Measurements from ENCODE around the gene BCL2L13.

Gene BCL2L13

DNA sequence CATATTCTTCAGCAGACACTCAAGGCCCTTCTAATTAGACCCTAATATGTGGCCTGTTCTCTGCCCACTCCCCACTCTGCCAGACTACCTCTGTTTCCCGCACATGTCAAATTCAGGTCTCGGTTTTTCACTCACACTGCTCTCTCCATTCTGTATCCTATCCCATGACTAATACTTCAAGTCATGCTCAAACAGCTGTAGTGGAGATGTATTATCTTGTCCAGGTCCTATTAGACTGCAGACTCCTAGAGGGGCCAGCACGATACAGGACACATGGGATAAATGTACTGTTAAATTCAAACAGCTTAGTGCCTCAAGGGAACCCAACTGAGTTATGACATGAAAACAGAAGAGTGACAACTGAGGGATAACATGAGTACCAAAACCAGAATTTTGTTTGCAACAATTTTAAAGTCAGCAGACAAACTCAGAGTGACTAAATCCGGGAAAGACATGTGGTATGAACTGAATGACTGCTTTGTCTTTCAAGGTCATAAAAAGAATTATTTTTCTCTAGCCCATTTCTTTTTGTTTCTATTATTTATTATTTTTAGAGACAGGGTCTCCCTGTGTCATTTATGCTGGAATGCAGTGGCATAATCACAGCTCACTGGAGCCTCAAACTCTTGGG is 30.6 kb upstream of the BCL2L13 start:
- intact Hi-C loops (cut with DNase I; ENCODE audit: low total_unique reads) = no loop called here
- TF ChIP-seq, protein P1, sequence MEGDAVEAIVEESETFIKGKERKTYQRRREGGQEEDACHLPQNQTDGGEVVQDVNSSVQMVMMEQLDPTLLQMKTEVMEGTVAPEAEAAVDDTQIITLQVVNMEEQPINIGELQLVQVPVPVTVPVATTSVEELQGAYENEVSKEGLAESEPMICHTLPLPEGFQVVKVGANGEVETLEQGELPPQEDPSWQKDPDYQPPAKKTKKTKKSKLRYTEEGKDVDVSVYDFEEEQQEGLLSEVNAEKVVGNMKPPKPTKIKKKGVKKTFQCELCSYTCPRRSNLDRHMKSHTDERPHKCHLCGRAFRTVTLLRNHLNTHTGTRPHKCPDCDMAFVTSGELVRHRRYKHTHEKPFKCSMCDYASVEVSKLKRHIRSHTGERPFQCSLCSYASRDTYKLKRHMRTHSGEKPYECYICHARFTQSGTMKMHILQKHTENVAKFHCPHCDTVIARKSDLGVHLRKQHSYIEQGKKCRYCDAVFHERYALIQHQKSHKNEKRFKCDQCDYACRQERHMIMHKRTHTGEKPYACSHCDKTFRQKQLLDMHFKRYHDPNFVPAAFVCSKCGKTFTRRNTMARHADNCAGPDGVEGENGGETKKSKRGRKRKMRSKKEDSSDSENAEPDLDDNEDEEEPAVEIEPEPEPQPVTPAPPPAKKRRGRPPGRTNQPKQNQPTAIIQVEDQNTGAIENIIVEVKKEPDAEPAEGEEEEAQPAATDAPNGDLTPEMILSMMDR (IDR thresholded peaks at IDR 0.05) = no peak
- Histone ChIP-seq H3K4me3 (no peak overlapping the region), H3K27ac (no peak overlapping the region), H3K9me3 (no peaks in the 10 kb centered on the region), H3K36me3 (peaks cover 17 to 66% (median 52%) of the 10 kb centered on the region in 3 donors), H3K4me1 (peaks cover 0 to 10% (median 0%) of the 10 kb centered on the region in 4 donors), H3K27me3 (no peaks in the 10 kb centered on the region)
- no peak for DNase-seq

DNA sequence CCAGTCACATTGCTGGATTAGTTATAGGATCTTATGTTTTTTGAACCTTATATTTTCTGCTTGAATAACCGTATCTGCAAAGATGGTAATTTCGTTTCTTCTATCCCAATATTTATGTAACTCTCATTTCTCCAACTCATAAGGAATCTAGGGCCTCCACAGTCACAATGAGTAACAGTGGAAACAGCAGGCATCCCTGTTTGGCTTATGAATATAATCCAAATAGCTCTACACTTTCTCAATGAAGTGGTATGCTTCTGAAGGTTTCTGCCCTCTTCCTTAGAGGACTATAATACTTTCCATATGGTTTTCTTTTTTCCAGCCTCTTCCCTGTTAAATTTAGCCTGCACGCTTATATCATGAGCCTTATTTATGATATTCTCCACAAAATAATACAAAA is 26.5 kb upstream of the BCL2L13 start:
- no peaks in the 10 kb centered on the region for H3K27me3 ChIP-seq
- intact Hi-C loops (cut with DNase I; ENCODE audit: low total_unique reads) = no loop called here
- no peak overlapping the region for H3K4me3 ChIP-seq
- no peak for DNase-seq
- no peak overlapping the region for H3K27ac ChIP-seq
- H3K4me1 ChIP-seq = peaks cover 0 to 10% (median 0%) of the 10 kb centered on the region in 4 donors
- TF ChIP-seq, protein P1 (IDR thresholded peaks at IDR 0.05) = no peak
- H3K9me3 ChIP-seq = no peaks in the 10 kb centered on the region
- H3K36me3 ChIP-seq = peaks cover 44 to 90% (median 74%) of the 10 kb centered on the region in 3 donors

DNA sequence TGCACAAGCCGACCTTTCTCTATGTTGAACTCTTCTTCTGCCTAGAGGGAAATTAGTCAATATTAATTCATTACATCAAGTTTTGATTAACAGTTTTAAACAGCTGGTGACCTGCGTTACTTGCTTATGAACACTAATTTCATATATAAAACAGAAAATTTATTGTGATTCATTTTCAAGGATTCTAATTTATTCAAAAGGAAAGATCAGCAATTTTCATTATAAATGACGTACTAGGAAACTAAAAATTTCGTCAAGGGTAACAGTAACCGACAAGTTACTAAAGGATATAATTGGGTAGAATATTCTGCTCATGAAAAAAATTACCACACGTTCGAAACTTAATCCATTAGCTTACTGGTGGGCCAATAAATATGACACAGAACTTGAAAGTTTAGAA is 25.3 kb upstream of the BCL2L13 start:
- intact Hi-C loops (cut with DNase I; ENCODE audit: low total_unique reads) = no loop called here
- no peak for DNase-seq
- TF ChIP-seq, protein P1 (IDR thresholded peaks at IDR 0.05) = no peak
- H3K4me3 ChIP-seq = no peak overlapping the region
- H3K36me3 ChIP-seq = peaks cover 56 to 90% (median 77%) of the 10 kb centered on the region in 3 donors
- no peaks in the 10 kb centered on the region for H3K9me3 ChIP-seq
- H3K4me1 ChIP-seq = peaks cover 0 to 10% (median 0%) of the 10 kb centered on the region in 4 donors
- H3K27me3 ChIP-seq = no peaks in the 10 kb centered on the region
- H3K27ac ChIP-seq = no peak overlapping the region

DNA sequence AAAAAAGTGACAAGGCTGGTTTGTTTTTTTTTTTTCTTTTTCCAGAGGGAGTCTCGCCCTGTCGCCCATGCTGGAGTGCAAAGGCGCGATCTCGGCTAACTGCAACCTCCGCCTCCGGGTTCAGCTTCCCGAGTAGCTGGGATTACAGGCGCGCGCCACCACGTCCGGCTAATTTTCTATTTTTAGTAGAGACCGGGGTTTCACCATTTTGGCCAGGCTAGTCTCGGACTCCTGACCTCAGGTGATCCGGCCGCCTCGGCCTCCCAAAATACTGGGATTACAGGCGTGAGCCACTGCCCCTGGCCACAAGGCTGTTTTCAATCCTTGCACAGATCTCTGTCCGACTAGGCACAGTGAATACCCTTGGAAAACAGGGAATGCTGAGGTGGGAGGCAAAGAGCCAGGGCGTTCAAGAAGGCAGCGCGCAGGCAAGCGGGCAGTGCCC is 10.6 kb upstream of the BCL2L13 start:
- DNase-seq = no peak
- intact Hi-C loops (cut with DNase I; ENCODE audit: low total_unique reads) = no loop called here
- TF ChIP-seq, protein P1 (IDR thresholded peaks at IDR 0.05) = no peak

DNA sequence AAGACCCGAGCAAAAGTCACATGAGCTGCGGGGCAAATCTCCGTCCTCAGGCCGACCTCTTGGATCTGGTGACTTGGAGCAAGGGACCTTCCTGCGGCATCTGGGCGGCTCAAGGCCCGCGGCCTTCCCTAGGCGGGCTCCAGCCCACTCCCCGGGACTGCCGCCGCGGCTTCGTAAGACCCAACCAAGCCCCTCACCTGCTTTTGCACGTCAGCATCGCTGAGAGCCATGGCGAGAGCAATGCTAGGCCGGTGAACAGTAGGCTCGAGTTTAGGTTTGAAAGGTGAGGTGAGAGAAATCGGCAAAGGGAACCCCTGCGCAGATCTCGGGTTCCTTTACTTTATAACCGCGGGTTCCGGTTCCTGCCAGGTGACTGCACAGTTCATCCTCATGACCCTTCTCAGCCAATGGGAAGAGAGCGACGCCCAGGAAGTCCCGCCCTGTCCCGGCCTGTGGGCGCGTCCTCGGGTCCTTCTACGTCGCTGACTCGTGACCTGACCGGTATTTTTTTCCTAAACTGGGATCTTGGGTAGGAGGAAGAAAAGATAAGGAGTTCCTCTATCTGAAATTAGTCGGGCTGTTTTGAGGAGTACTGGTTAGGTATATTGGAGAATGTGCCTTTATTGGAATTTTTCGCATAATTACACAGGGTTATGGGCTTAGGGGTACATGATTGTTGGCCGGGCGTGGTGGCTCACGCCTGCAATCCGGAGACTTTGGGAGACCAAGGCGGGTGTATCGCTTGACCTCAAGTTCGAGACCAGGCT is 10.0 kb upstream of the BCL2L13 start, which contains the start of gene ATP6V1E1:
Gene ATP6V1E1, minus strand, starts transcription at position 344 of the 767 bp plus-strand sequence. Its CDS starts 114 bp downstream, at position 230.
- no peaks in the 10 kb centered on the region for H3K27me3 ChIP-seq
- TF ChIP-seq, protein P1 (IDR thresholded peaks at IDR 0.05) = no peak
- peaks cover 0 to 18% (median under 1%) of the 10 kb centered on the region in 3 donors for H3K36me3 ChIP-seq
- intact Hi-C loops (cut with DNase I; ENCODE audit: low total_unique reads) = no loop called here
- peak within 1 kb of the TSS; percentile 93 to 100 for H3K4me3 ChIP-seq
- H3K27ac ChIP-seq = peak within 1 kb of the TSS; percentile 93 to 98
- peaks cover 9 to 40% (median 27%) of the 10 kb centered on the region in 4 donors for H3K4me1 ChIP-seq
- peak; percentile 97 to 98 for DNase-seq
- no peaks in the 10 kb centered on the region for H3K9me3 ChIP-seq

More for the DNA sequence above, 10.6 kb upstream of the BCL2L13 start:
- Histone ChIP-seq H3K4me1 (peaks cover 9 to 40% (median 27%) of the 10 kb centered on the region in 4 donors), H3K9me3 (no peaks in the 10 kb centered on the region), H3K27me3 (no peaks in the 10 kb centered on the region), H3K27ac (peak overlapping the region; percentile 93 to 98), H3K4me3 (peak overlapping the region; percentile 93 to 100), H3K36me3 (peaks cover 0 to 22% (median 6%) of the 10 kb centered on the region in 3 donors)

Measured in tibial artery (tissue), 4 donors.